OCI-LY7 (cell line): ENCODE results near the gene C2CD3.

ENCODE experiments used
- EZH2phosphoT487 ChIP-seq: fragments of 200-600 bp; sonication (generic); IDR thresholded peaks from 2 replicates; pipeline ENCODE4 v1.6.1; 2018; ENCODE audit warnings: low read depth, borderline replicate concordance, mild to moderate bottlenecking, mixed run types, antibody characterized with exemption, low read length, moderate library complexity, mixed read lengths
- TF ChIP-seq, protein P1 (sequence below): fragments of 200-600 bp; sonication (generic); conservative IDR thresholded peaks from 2 replicates; pipeline ENCODE4 v1.5.1; 2014; ENCODE audit warnings: mild to moderate bottlenecking, antibody characterized with exemption, low read length, moderate library complexity, mixed read lengths

GRCh38 chr11:74010306-74011300 is 160.2 kb downstream of the C2CD3 start:
- TF ChIP-seq, protein P1, sequence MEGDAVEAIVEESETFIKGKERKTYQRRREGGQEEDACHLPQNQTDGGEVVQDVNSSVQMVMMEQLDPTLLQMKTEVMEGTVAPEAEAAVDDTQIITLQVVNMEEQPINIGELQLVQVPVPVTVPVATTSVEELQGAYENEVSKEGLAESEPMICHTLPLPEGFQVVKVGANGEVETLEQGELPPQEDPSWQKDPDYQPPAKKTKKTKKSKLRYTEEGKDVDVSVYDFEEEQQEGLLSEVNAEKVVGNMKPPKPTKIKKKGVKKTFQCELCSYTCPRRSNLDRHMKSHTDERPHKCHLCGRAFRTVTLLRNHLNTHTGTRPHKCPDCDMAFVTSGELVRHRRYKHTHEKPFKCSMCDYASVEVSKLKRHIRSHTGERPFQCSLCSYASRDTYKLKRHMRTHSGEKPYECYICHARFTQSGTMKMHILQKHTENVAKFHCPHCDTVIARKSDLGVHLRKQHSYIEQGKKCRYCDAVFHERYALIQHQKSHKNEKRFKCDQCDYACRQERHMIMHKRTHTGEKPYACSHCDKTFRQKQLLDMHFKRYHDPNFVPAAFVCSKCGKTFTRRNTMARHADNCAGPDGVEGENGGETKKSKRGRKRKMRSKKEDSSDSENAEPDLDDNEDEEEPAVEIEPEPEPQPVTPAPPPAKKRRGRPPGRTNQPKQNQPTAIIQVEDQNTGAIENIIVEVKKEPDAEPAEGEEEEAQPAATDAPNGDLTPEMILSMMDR, result no peak
- TF ChIP-seq EZH2phosphoT487, result no peak
